GM19468 (cell line): ENCODE results near the gene BTNL9.
"Not testable (repeated sequence)": the region's sequence is repeated elsewhere in the genome, so short reads cannot be mapped to it uniquely, and the experiment has no call there.

Experiments
- ATAC-seq: cut with Tn5 transposase; IDR thresholded peaks from one replicate; pipeline ENCODE4 v1.9.1; 2021; ENCODE audit warnings: mild to moderate bottlenecking, moderate library complexity, moderate number of reproducible peaks; ENCODE audit not compliant: unreplicated experiment; ENCODE audit errors: extremely low read depth

Gene BTNL9

DNA sequence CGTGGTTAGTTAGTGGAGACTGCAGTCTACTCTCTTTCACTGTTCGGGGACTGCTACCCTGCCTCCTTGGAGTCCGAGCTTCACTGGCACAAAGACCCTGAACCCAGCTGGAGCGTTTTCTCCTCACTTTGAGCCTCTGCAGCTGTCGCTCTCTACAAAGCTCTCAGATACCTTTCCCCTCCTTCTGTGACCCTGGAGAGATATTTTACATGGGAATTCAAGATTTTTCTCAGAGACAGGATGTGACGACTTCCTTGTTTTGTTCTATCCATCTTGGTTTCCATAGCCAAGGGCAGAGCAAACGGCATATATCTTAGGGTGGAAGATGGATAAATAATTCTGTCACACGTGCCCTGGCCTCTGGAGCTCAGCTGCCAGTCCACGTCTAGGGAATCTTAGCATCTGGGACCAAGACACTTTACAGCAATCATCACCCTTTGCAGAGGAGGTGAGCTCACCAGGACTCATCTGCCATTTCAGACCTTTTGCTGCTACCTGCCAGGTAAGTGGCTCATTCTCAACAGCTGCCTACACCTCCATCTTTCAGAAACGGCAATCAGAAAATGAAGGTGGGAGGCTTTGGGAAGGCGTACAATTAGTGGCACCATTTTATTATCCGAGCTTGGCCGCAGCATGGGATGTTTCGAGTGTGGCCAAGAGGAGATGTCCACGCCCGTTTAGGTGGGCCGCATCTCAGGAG is at the start of gene BTNL9:
Gene BTNL9 (plus strand): TSS at position 336 of the 700 bp plus-strand sequence. CDS start 5,224 bp downstream, outside the sequence.
- no peak for ATAC-seq

GRCh38 chr5:180990882-180991242 is 49.2 kb upstream of the BTNL9 start:
- ATAC-seq = no peak

DNA sequence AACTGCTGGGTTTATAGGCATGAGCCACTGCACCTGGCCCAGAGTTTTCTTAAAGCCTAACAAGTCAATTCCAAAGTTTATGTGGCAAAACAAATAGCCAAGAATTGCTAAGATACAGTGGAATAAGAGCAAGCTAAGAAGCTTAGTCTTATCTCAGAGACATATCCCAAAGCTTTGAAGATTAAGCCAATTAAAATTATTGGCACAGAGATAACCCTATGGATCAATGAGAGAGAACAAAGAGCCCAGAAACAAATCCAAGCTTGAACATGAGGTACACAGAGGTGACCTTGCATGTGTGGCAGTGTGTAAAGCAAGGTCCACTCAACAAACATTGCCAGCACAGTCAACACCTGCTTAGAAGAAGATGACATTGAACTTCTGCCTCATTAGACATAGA is 38.1 kb upstream of the BTNL9 start:
- ATAC-seq = no peak

- ATAC-seq = no peak
These were observed 34.3 kb upstream of the BTNL9 start for GRCh38 chr5:181005791-181006190.

DNA sequence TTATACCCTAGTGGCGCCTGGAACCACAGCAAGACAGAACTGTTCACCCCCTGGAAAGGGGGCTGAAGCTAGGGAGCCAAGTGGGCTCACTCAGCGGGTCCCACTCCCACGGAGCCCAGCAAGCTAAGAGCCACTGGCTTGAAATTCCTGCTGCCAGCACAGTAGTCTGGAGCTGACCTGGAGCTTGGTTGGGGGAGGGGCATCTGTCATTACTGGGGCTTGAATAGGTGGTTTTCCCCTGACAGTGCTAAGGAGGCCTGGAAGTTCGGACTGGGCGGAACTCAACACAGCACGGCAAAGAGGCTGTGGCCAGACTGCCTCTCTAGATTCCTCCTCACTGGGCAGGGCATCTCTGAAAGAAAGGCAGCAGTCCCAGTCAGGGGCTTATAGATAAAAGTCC is 31.9 kb upstream of the BTNL9 start:
- no peak for ATAC-seq

DNA sequence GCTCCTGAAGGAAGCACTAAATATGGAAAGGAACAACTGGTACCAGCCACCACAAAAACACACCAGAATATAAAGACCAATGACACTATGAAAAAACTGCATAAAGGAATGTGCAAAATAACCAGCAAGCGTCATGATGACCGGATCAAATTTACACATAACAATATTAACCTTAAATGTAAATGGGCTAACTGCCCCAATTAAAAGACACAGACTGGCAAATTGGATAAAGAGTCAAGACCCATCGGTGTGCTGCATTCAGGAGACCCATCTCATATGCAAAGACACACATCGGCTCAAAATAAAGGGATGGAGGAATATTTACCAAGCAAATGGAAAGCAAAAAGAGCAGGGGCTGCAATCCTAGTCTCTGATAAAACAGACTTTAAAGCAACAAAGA is 30.0 kb upstream of the BTNL9 start:
- ATAC-seq = not testable (repeated sequence)

DNA sequence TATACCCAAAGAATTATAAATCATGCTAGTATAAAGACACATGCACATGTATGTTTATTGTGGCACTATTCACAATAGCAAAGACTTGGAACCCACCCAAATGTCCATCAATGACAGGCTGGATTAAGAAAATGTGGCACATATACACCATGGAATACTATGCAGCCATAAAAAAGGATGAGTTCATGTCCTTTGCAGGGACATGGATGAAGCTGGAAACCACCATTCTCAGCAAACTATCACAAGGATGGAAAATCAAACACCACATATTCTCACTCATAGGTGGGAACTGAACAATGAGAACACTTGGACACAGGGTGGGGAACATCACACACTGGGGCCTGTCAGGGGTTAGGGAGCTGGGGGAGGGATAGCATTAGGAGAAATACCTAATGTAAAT is 25.4 kb upstream of the BTNL9 start:
- not testable (repeated sequence) for ATAC-seq

DNA sequence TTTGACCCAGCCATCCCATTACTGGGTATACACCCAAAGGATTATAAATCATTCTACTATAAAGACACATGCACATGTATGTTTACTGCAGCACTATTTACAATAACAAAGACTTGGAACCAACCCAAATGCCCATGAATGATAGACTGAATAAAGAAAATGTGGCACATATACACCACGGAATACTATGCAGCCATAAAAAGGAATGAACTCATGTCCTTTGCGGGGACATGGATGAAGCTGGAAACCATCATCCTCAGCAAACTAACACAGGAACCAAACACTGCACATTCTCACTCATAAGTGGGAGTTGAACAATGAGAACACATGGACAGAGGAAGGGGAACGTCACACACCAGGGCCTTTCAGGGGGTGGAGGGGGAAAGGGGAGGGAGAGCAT is 22.6 kb upstream of the BTNL9 start:
- not testable (repeated sequence) for ATAC-seq

DNA sequence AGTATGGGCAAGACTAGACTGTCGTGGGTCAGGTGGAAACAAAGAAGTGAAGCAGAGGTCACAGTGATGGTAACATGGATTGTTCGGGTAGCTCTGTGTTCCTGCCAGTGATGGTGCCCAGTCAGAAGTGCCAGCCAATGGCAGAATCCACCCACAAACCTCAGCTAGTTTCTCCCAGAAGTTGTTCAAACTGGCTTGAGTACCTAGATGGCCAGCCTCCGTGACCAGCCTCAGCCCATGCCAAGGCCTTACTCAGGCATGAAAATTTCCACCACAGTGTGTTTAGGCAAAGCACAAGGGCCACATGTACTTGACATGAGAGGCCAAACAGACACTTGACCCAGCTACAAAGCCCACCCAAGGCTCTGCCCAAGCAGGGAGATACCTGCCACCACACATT is 19.4 kb upstream of the BTNL9 start:
- ATAC-seq = no peak

DNA sequence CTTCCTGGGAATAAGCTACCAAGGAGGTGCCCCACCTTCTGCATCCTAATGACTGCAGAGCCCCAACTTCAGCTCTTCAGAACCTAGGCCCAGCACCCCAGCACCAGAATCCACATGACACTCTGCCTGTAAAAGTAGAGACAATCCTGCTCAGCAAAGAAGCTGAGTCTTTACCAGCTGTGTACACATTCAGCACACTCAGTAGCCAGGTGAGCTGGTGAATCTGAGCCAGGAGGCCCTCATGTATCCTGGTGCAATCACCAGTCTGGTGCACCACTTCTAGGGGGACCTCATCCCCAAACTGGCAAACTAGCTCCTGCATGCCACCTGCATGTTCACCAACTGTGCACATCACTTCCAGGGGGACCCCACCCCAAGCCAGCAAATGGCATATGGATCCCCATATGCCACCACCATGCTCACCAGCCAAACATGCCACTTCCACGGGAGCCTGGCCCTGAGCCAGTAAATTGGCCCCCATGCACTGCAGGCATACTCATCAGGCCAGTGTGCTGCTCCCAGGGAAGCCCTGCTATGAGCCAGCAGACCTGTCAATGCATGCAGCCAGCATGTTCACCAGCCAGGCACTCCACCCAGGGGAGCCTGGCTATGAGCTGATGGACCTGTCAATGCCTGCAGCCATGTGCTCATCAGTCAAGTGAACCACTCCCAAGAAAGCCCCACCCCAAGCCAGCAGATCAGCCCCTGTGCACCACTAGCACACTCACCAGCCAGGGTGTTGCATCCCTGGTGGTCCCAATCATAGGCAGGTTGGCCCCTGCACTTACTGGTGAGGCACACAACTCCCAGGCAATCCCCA is 15.6 kb upstream of the BTNL9 start:
- ATAC-seq = no peak

- ATAC-seq = no peak
These were observed 12.5 kb upstream of the BTNL9 start for GRCh38 chr5:181027452-181028031.

DNA sequence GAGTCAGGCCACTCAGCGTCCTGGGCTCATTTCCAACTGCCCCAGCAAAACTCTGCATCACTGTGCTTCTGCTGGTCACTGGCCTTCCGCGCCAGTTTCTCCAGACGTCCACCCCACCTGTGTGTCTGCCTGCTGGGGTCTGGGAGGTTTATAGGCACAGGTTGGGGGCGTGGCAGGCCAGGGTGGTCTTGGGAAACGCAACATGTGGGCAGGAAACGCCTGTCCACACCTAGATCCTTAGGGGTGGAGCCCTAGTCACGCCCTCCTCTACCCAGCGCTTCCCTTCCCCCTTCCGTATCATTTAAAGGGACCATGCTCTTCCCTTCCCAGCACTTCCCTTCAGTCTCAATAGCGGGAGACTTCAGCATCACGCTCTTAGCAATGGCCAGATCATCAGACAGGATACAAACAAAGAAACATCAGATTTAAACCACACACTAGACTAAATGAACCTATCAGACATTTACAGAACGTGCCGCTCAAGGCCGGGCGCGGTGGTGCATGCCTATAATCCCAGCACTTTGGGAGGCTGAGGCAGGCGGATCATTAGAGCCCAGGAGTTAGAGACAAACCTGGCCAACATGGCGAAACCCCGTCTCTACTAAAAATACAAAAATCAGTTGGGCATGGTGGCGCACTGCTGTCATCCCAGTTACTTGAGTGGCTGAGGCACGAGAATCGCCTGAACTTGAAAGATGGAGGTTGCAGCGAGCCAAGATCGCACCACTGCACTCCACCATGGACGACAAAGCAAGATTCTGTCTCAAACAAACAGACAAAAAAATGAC is 11.8 kb upstream of the BTNL9 start:
- no peak for ATAC-seq

DNA sequence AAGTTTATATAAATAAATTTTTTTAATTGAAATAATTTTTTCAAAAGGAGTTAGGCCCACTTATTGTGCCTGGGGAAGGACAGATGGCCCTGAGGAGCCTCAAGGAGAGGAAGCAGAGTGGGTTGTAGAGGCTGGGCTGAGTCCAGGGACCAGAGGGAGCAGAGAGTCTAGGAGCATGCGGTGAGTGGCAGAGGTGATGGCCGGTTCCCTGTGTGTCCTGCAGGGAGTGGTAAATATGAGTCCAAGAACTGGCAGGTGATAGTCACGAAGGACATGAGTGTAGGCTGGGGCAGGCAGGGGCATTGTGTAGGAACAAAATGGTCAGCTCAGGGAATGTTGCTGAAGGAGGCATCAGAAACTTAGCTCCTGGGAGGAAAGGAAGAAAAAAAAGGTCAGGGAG is 8.3 kb upstream of the BTNL9 start:
- no peak for ATAC-seq

DNA sequence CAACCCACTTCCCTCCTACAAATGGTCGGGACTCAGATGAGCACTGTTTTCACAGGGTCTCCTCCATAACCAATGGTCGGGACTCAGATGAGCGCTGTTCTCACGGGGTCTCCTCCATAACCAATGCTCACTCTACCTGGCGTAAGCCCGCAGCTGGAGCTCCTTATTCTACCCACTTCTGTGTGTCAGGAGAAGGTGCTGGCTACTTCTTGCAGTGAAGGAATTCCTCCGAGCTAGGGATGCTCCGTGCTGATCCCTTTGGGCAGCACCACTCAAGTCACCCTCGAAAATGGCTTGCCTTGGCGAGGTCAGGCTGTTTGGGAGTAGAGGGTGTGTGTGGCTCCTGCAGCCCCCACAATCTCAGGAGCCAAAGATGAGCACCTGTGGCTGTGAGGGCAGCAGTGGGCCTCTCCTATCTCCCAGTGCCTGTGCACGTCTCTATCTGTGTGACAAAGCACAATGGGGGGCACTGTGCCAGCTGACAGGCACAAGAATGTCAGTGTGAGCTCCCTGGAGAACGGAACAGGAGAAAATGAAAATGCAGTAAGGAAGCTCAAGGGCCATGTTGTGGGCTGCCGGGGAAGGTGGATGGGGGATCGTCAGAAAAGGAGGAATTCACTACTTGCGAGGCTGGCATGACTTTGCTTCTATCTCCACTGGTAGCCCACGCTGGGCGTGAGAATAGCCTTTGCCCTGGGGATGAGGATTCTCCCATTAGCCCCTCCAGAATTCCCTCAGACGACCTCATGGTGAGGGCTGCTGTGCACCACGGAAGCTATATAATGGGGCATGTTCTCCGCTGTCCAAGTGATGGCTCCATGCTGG is 3.9 kb upstream of the BTNL9 start:
- no peak for ATAC-seq

- ATAC-seq = no peak
These were observed 3.2 kb upstream of the BTNL9 start for GRCh38 chr5:181036816-181037364.

GRCh38 chr5:181037365-181037861 is 2.7 kb upstream of the BTNL9 start:
- no peak for ATAC-seq

- ATAC-seq = no peak
These were observed 595 bp upstream of the BTNL9 start for GRCh38 chr5:181039471-181039870.

DNA sequence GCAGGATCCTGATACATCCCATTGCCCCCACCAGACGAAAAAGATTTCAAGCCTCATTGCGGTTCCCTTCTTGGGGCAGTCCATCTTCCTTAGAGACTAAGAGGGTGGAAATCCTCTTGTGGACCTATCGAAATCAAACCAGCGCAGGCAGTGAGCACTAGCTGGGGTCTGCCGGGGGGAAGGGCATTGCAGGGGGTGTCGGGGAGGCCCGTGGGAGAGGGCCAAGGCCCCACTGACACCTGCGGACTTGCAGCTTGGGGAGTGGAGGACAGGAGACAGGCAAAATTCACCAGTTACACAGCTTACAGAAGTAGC is 522 bp downstream of the BTNL9 start:
- ATAC-seq = no peak

GRCh38 chr5:181041043-181041442 is 977 bp downstream of the BTNL9 start:
- no peak for ATAC-seq
